ENCODE measurements around the gene EZH2.

GRCh38 chr7:148882192-148882591, 1.9 kb downstream of the EZH2 start:
- TF ChIP-seq POLR2A (IDR thresholded peaks at IDR 0.05) (no peak), CTCF (IDR thresholded peaks at IDR 0.05) (no peak)

Measured in prostate gland (tissue), 2 donors.